Neural cell (in vitro differentiated cells): ENCODE measurements around the gene TSPAN18. TPM values are rescaled to one million over a fixed set of nuclear protein-coding genes. Genes with fewer than 3 reads are reported as not detected.

Source experiments
- H2AFZ ChIP-seq: fragments of 200-600, 300-800 bp; sonication (generic), shearing (Covaris generic); 2 replicates; pipeline ENCODE4 v1.6.0; 2014; ENCODE audit warnings: low read depth, mild to moderate bottlenecking, antibody characterized with exemption, low read length, moderate library complexity
- H3F3A ChIP-seq: fragments of 200-600 bp; shearing (Covaris generic); 2 replicates; pipeline ENCODE4 v1.6.1; 2016; ENCODE audit warnings: mild to moderate bottlenecking, moderate library complexity, mixed read lengths, antibody characterized with exemption, low read length; ENCODE audit not compliant: insufficient read depth, poor library complexity, severe bottlenecking
- H3K27ac ChIP-seq: fragments of 200-600, 300-800 bp; sonication (generic), shearing (Covaris generic); 2 replicates; pipeline ENCODE4 v1.5.1; 2014; ENCODE audit warnings: mild to moderate bottlenecking, low read length, moderate library complexity
- H3K27me3 ChIP-seq: fragments of 300-800, 200-600 bp; sonication (generic), shearing (Covaris generic); 2 replicates; pipeline ENCODE4 v1.6.0; 2014; ENCODE audit warnings: mild to moderate bottlenecking, low read depth, low read length, moderate library complexity; ENCODE audit not compliant: insufficient read depth
- H3K36me3 ChIP-seq: fragments of 300-800, 200-600 bp; sonication (generic), shearing (Covaris generic); 2 replicates; pipeline ENCODE4 v1.5.1; 2014; ENCODE audit warnings: mild to moderate bottlenecking, antibody characterized with exemption, low read length, moderate library complexity; ENCODE audit not compliant: insufficient read depth
- H3K4me2 ChIP-seq: fragments of 300-800, 200-600 bp; sonication (generic), shearing (Covaris generic); 2 replicates; pipeline ENCODE4 v1.6.0; 2014; ENCODE audit warnings: mild to moderate bottlenecking, low read length
- H3K4me3 ChIP-seq: fragments of 300-800, 200-600 bp; sonication (generic), shearing (Covaris generic); 2 replicates; pipeline ENCODE4 v1.5.1; 2014; ENCODE audit warnings: mild to moderate bottlenecking, low read length, moderate library complexity
- H3K79me2 ChIP-seq: fragments of 200-600 bp; shearing (Covaris generic); replicated peaks from 2 replicates; pipeline ENCODE4 v1.6.0; 2014; ENCODE audit warnings: mild to moderate bottlenecking, low read length, moderate library complexity; ENCODE audit not compliant: insufficient read depth
- H3K9ac ChIP-seq: fragments of 300-800, 200-600 bp; sonication (generic), shearing (Covaris generic); 2 replicates; pipeline ENCODE4 v1.6.1; 2016; ENCODE audit warnings: mild to moderate bottlenecking, low read length, mixed read lengths
- H3K9me2 ChIP-seq: fragments of 200-600 bp; shearing (Covaris generic); 2 replicates; pipeline ENCODE4 v1.6.1; 2016; ENCODE audit warnings: mild to moderate bottlenecking, low read length, mixed read lengths; ENCODE audit not compliant: insufficient read depth
- H3K9me3 ChIP-seq: fragments of 200-600, 300-800 bp; sonication (generic), shearing (Covaris generic); 2 replicates; pipeline ENCODE4 v1.6.1; 2016; ENCODE audit warnings: mild to moderate bottlenecking, mixed run types, low read length, moderate library complexity, mixed read lengths
- H4K20me1 ChIP-seq: fragments of 200-600 bp; shearing (Covaris generic); 2 replicates; pipeline ENCODE4 v1.6.1; 2016; ENCODE audit warnings: mild to moderate bottlenecking, mixed run types; ENCODE audit not compliant: insufficient read depth
- CTCF ChIP-seq: fragments of 450-650 bp; IDR thresholded peaks from 2 replicates; pipeline ENCODE4 v1.5.1; 2014; ENCODE audit warnings: antibody characterized with exemption, mild to moderate bottlenecking, moderate library complexity; ENCODE audit not compliant: poor library complexity, severe bottlenecking
- EP300 ChIP-seq: fragments of 450-650 bp; conservative IDR thresholded peaks from 2 replicates; pipeline ENCODE4 v1.6.1; 2014; ENCODE audit warnings: antibody characterized with exemption, mild to moderate bottlenecking, moderate library complexity; ENCODE audit not compliant: poor library complexity, severe bottlenecking
- EZH2 ChIP-seq: fragments of 200-600, 300-800 bp; shearing (Covaris generic), sonication (generic); IDR thresholded peaks from 2 replicates; pipeline ENCODE4 v1.6.1; 2014; ENCODE audit warnings: antibody characterized with exemption, low read length, borderline replicate concordance, mild to moderate bottlenecking; ENCODE audit not compliant: insufficient read depth, poor library complexity, severe bottlenecking
- MXI1 ChIP-seq: fragments of 450-650 bp; conservative IDR thresholded peaks from 2 replicates; pipeline ENCODE4 v1.6.1; 2014; ENCODE audit warnings: antibody characterized with exemption, mild to moderate bottlenecking; ENCODE audit not compliant: poor library complexity, severe bottlenecking
- POLR2AphosphoS5 ChIP-seq: IDR thresholded peaks from 2 replicates; pipeline ENCODE4 v1.6.1; 2012
- RAD21 ChIP-seq: fragments of 450-650 bp; conservative IDR thresholded peaks from 2 replicates; pipeline ENCODE4 v1.6.1; 2014; ENCODE audit warnings: antibody characterized with exemption, mild to moderate bottlenecking, moderate library complexity
- SMC3 ChIP-seq: fragments of 450-650 bp; conservative IDR thresholded peaks from 2 replicates; pipeline ENCODE4 v1.6.1; 2014; ENCODE audit warnings: antibody characterized with exemption, mild to moderate bottlenecking, moderate library complexity; ENCODE audit not compliant: poor library complexity
- TAF1 ChIP-seq: IDR thresholded peaks from 2 replicates; pipeline ENCODE4 v1.6.1; 2012; ENCODE audit warnings: low read depth
- polyA plus RNA-seq: library from polyadenylated mRNA; depleted of rRNA; stranded (reverse); fragments of >200 nt; gene quantifications from 2 replicates; pipeline ENCODE4 v1.2.3, GENCODE V29; 2014
- TF ChIP-seq, protein P1 (sequence below): IDR thresholded peaks from 2 replicates; pipeline ENCODE4 v1.6.1; 2012; ENCODE audit warnings: borderline replicate concordance

TSPAN18 gene
- polyA plus RNA-seq, 1 donor from 2014 or later, result 8.4 TPM

GRCh38 chr11:44976576-44976975 is 249.8 kb downstream of the TSPAN18 start:
- TF ChIP-seq TAF1, result no peak
- TF ChIP-seq POLR2AphosphoS5, result no peak
- H4K20me1 ChIP-seq, result no peaks in the 10 kb centered on the region
- H3K27ac ChIP-seq, result no peak overlapping the region
- H3K79me2 ChIP-seq, result no peaks in the 10 kb centered on the region
- H3K27me3 ChIP-seq, result no peaks in the 10 kb centered on the region
- no peak overlapping the region for H2AFZ ChIP-seq
- H3K4me2 ChIP-seq, result no peak overlapping the region
- no peak overlapping the region for H3K4me3 ChIP-seq
- H3F3A ChIP-seq, result no peaks in the 10 kb centered on the region
- H3K9me2 ChIP-seq, result no peaks in the 10 kb centered on the region
- H3K9ac ChIP-seq, result no peak overlapping the region
- H3K9me3 ChIP-seq, result no peaks in the 10 kb centered on the region
- H3K36me3 ChIP-seq, result no peaks in the 10 kb centered on the region

DNA sequence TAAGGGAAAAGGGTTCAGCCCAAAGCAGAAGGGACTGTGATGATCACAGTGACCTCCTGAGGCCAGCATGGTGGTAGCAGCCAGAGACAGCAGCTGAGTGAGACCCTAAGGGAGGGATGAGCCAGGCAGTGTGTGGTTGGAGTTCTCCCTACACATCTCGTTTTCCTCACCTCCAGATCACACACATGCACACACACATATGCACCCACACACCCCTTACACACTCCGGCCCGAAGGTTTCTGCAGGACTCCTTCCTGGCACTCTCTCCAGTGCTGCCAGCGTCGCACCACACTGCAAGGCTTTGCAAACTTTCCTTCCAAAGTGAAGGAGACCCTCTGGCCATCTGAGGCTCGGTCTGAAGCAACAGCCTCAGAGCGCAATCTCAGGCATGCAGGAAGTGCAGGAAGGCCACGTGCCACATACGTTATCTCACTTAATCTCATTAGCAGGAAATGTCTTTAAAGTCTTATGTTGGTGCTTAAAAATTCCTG is 250.8 kb downstream of the TSPAN18 start:
- Histone ChIP-seq H3K4me3 (no peak overlapping the region), H3K27me3 (no peaks in the 10 kb centered on the region), H3K9me2 (no peaks in the 10 kb centered on the region), H3K79me2 (no peaks in the 10 kb centered on the region), H4K20me1 (no peaks in the 10 kb centered on the region), H3F3A (no peaks in the 10 kb centered on the region), H3K4me2 (no peak overlapping the region), H2AFZ (no peak overlapping the region), H3K27ac (no peak overlapping the region), H3K36me3 (no peaks in the 10 kb centered on the region), H3K9me3 (no peaks in the 10 kb centered on the region), H3K9ac (no peak overlapping the region)
- TF ChIP-seq CTCF (peak; percentile 44), MXI1 (no peak), EZH2 (no peak), RAD21 (peak; percentile 32), POLR2AphosphoS5 (no peak), EP300 (no peak), TAF1 (no peak), SMC3 (peak; percentile 31)
- TF ChIP-seq, protein P1, sequence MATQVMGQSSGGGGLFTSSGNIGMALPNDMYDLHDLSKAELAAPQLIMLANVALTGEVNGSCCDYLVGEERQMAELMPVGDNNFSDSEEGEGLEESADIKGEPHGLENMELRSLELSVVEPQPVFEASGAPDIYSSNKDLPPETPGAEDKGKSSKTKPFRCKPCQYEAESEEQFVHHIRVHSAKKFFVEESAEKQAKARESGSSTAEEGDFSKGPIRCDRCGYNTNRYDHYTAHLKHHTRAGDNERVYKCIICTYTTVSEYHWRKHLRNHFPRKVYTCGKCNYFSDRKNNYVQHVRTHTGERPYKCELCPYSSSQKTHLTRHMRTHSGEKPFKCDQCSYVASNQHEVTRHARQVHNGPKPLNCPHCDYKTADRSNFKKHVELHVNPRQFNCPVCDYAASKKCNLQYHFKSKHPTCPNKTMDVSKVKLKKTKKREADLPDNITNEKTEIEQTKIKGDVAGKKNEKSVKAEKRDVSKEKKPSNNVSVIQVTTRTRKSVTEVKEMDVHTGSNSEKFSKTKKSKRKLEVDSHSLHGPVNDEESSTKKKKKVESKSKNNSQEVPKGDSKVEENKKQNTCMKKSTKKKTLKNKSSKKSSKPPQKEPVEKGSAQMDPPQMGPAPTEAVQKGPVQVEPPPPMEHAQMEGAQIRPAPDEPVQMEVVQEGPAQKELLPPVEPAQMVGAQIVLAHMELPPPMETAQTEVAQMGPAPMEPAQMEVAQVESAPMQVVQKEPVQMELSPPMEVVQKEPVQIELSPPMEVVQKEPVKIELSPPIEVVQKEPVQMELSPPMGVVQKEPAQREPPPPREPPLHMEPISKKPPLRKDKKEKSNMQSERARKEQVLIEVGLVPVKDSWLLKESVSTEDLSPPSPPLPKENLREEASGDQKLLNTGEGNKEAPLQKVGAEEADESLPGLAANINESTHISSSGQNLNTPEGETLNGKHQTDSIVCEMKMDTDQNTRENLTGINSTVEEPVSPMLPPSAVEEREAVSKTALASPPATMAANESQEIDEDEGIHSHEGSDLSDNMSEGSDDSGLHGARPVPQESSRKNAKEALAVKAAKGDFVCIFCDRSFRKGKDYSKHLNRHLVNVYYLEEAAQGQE, result no peak
